Tibial nerve (tissue), 4 donors: Measurements from ENCODE around the gene AFF3. TPM values are rescaled to one million over a fixed set of nuclear protein-coding genes. Genes with fewer than 3 reads are reported as not detected.

Experiments used
- DNase-seq, 2 donors: peaks; one replicate each; pipeline ENCODE4 v3.0.0-alpha.2; 2019; ENCODE audit warnings: low spot score in 2 of 2
- H3K27ac ChIP-seq, 4 donors: fragments of 200-600 bp; sonication (generic) in 3 of 4; one replicate each; pipeline ENCODE4 v1.5.1; 2017 to 2019; ENCODE audit warnings: mild to moderate bottlenecking in 1 of 4
- H3K27me3 ChIP-seq, 2 donors: fragments of 200-600 bp; sonication (generic) in 1 of 2; one replicate each; pipeline versions ENCODE4 v1.5.1 to v1.6.0; 2017 to 2019
- H3K36me3 ChIP-seq, 3 donors: fragments of 200-600 bp; sonication (generic); one replicate each; pipeline ENCODE4 v1.5.1; 2018 to 2019
- H3K4me1 ChIP-seq, 4 donors: fragments of 200-600 bp; sonication (generic) in 3 of 4; one replicate each; pipeline ENCODE4 v1.5.1; 2017 to 2019
- H3K4me3 ChIP-seq, 4 donors: fragments of 200-600 bp; sonication (generic) in 3 of 4; one replicate each; pipeline ENCODE4 v1.5.1; 2017 to 2019; ENCODE audit warnings: mild to moderate bottlenecking in 1 of 4, moderate library complexity in 1 of 4
- H3K9me3 ChIP-seq, 4 donors: fragments of 200-600 bp; sonication (generic) in 3 of 4; one replicate each; pipeline ENCODE4 v1.5.1; 2017 to 2019
- CTCF ChIP-seq, 5 experiments: fragments of 200-600 bp in 3 of 5; fragments of 450-650 bp in 2 of 5; sonication (generic) in 3 of 5; IDR thresholded peaks; one replicate each; pipeline ENCODE4 v1.5.1; 2016 to 2019; ENCODE audit warnings: antibody characterized with exemption in 5 of 5, mild to moderate bottlenecking in 3 of 5, moderate library complexity in 2 of 5
- EP300 ChIP-seq, 2 donors: sonication (generic); formaldehyde crosslinking; IDR thresholded peaks; one replicate each; pipeline ENCODE4 v1.6.1; 2017; ENCODE audit warnings: antibody characterized with exemption in 2 of 2, mild to moderate bottlenecking in 1 of 2
- POLR2A ChIP-seq, 2 donors: fragments of 450-650 bp; IDR thresholded peaks; one replicate each; pipeline ENCODE4 v1.6.1; 2017; ENCODE audit warnings: antibody characterized with exemption in 2 of 2, mild to moderate bottlenecking in 2 of 2, moderate library complexity in 2 of 2
- WGBS, 2 donors: methylation state at CpG; one replicate each; pipeline ENCODE4 v1.1.5; 2018; 5-methylcytosine and 5-hydroxymethylcytosine counted together
- total RNA-seq, 4 donors: library from RNA; depleted of rRNA; stranded (reverse); fragments of >200 nt; gene quantifications; one replicate each; pipeline ENCODE4 v1.1.0, GENCODE V29; 2016

AFF3 gene
- total RNA-seq, 4 donors from 2014 or later = 7.2 to 36.0 (median 21.4) TPM

GRCh38 chr2:99593692-99594427 lies 548.5 kb downstream of the AFF3 start:
- H3K9me3 ChIP-seq = no peaks in the 10 kb centered on the region
- H3K4me3 ChIP-seq = no peak overlapping the region
- no peak for DNase-seq
- no peaks in the 10 kb centered on the region for H3K4me1 ChIP-seq
- H3K27ac ChIP-seq = no peak overlapping the region
- WGBS, 2 donors = 71 to 82% methylated on average over 14 to 38 of the region's 54 CpGs
- TF ChIP-seq CTCF (IDR thresholded peaks at IDR 0.05) = no peak
- TF ChIP-seq POLR2A (IDR thresholded peaks at IDR 0.05) = no peak
- TF ChIP-seq EP300 (IDR thresholded peaks at IDR 0.05) = no peak
- peaks cover 0 to 8% (median 0%) of the 10 kb centered on the region in 3 donors for H3K36me3 ChIP-seq
- no peaks in the 10 kb centered on the region for H3K27me3 ChIP-seq

- Histone ChIP-seq H3K4me1 (peaks cover 0 to 11% (median 0%) of the 10 kb centered on the region in 4 donors), H3K27ac (no peak overlapping the region), H3K9me3 (no peaks in the 10 kb centered on the region), H3K27me3 (no peaks in the 10 kb centered on the region), H3K4me3 (no peak overlapping the region), H3K36me3 (peaks cover 0 to 17% (median 0%) of the 10 kb centered on the region in 3 donors)
- no peak for TF ChIP-seq POLR2A (IDR thresholded peaks at IDR 0.05)
- no peak for TF ChIP-seq EP300 (IDR thresholded peaks at IDR 0.05)
- TF ChIP-seq CTCF (IDR thresholded peaks at IDR 0.05) = no peak
- 89 to 93% methylated on average over 3 of the region's 3 CpGs for WGBS, 2 donors
- no peak for DNase-seq
These were observed 565.6 kb downstream of the AFF3 start for GRCh38 chr2:99576775-99577174.

GRCh38 chr2:99573634-99574251 lies 568.6 kb downstream of the AFF3 start:
- 81 to 82% methylated on average over 11 of the region's 11 CpGs for WGBS, 2 donors
- H3K4me1 ChIP-seq = peaks cover 0 to 13% (median 0%) of the 10 kb centered on the region in 4 donors
- TF ChIP-seq CTCF (IDR thresholded peaks at IDR 0.05) = no peak
- no peak for TF ChIP-seq EP300 (IDR thresholded peaks at IDR 0.05)
- no peak for TF ChIP-seq POLR2A (IDR thresholded peaks at IDR 0.05)
- DNase-seq = no peak
- no peaks in the 10 kb centered on the region for H3K9me3 ChIP-seq
- H3K4me3 ChIP-seq = no peak overlapping the region
- no peaks in the 10 kb centered on the region for H3K27me3 ChIP-seq
- peaks cover 0 to 17% (median 0%) of the 10 kb centered on the region in 3 donors for H3K36me3 ChIP-seq
- H3K27ac ChIP-seq = no peak overlapping the region

GRCh38 chr2:99572373-99573164 lies 569.8 kb downstream of the AFF3 start:
- WGBS, 2 donors = 58 to 59% methylated on average over 13 of the region's 13 CpGs
- peak in 1 of 2 donors; percentile 39 for DNase-seq
- peaks cover 0 to 18% (median 0%) of the 10 kb centered on the region in 4 donors for H3K4me1 ChIP-seq
- TF ChIP-seq EP300 (IDR thresholded peaks at IDR 0.05) = peak in 1 of 2 donors; percentile 46
- TF ChIP-seq POLR2A (IDR thresholded peaks at IDR 0.05) = no peak
- H3K27ac ChIP-seq = peak overlapping the region in 2 of 4 donors; percentile 36 to 67
- H3K36me3 ChIP-seq = peaks cover 0 to 9% (median 0%) of the 10 kb centered on the region in 3 donors
- no peak overlapping the region for H3K4me3 ChIP-seq
- no peaks in the 10 kb centered on the region for H3K9me3 ChIP-seq
- H3K27me3 ChIP-seq = no peaks in the 10 kb centered on the region

GRCh38 chr2:99571954-99572353 lies 570.4 kb downstream of the AFF3 start:
- 27 to 46% methylated on average over 2 of the region's 2 CpGs for WGBS, 2 donors
- Histone ChIP-seq H3K36me3 (peaks cover 0 to 3% (median 0%) of the 10 kb centered on the region in 3 donors), H3K4me1 (peaks cover 0 to 18% (median 0%) of the 10 kb centered on the region in 4 donors), H3K27me3 (no peaks in the 10 kb centered on the region), H3K9me3 (no peaks in the 10 kb centered on the region), H3K27ac (peak overlapping the region in 1 of 4 donors; percentile 67), H3K4me3 (no peak overlapping the region)
- no peak for DNase-seq
- TF ChIP-seq POLR2A (IDR thresholded peaks at IDR 0.05) = no peak
- no peak for TF ChIP-seq EP300 (IDR thresholded peaks at IDR 0.05)
- TF ChIP-seq CTCF (IDR thresholded peaks at IDR 0.05) = no peak
